ENCODE measurements around the gene NAT14. TPM values are rescaled to one million over a fixed set of nuclear protein-coding genes. Genes with fewer than 3 reads are reported as not detected.

The NAT14 gene
- total RNA-seq, 1 donor from 2014 or later = 81.1 TPM

GRCh38 chr19:55497763-55498162 is 12.8 kb downstream of the NAT14 start:
- no peak overlapping the region for H3K4me3 Mint-ChIP-seq
- H3K4me1 Mint-ChIP-seq = no peaks in the 10 kb centered on the region
- H3K36me3 Mint-ChIP-seq (ENCODE audit: low read depth) = no peaks in the 10 kb centered on the region
- no peaks in the 10 kb centered on the region for H3K9me3 Mint-ChIP-seq
- H3K27me3 Mint-ChIP-seq (ENCODE audit: low read depth) = peaks cover 3% of the 10 kb centered on the region
- TF ChIP-seq, protein P1, sequence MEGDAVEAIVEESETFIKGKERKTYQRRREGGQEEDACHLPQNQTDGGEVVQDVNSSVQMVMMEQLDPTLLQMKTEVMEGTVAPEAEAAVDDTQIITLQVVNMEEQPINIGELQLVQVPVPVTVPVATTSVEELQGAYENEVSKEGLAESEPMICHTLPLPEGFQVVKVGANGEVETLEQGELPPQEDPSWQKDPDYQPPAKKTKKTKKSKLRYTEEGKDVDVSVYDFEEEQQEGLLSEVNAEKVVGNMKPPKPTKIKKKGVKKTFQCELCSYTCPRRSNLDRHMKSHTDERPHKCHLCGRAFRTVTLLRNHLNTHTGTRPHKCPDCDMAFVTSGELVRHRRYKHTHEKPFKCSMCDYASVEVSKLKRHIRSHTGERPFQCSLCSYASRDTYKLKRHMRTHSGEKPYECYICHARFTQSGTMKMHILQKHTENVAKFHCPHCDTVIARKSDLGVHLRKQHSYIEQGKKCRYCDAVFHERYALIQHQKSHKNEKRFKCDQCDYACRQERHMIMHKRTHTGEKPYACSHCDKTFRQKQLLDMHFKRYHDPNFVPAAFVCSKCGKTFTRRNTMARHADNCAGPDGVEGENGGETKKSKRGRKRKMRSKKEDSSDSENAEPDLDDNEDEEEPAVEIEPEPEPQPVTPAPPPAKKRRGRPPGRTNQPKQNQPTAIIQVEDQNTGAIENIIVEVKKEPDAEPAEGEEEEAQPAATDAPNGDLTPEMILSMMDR (conservative IDR thresholded peaks at IDR 0.05) = no peak
- no peak for DNase-seq (ENCODE audit: low read depth, low spot score)
- H3K27ac Mint-ChIP-seq (ENCODE audit: unreplicated experiment) = no peak overlapping the region

DNA sequence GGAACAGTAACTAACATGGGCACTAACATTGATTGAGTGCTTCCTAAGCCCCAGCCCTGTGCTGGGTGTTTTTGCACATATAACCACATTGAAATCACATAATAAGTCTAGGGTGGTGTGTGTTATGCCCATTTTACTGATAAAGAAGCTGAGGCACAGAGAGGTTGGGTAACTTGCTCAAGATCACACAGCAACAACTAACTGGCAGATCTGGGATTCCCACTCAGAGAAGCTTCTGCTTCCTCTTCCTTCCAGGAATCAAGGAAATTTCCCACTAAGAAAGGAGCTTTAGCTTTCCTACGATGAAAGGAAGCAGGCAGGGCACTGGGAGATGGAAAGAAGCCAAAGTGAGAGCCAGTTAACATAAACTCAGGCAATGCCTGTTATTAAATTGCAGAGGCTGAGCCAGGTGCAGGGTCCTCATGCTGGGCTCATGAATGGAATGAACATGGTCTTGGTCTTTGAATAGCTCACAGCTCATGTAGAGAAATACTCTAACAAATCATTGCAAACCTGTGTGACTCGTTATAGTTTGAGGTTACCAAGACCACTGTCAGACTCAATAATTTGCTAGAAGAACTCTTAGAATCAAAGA is 13.4 kb downstream of the NAT14 start:
- Mint-ChIP-seq H3K27ac (ENCODE audit: unreplicated experiment) (no peak overlapping the region), H3K36me3 (ENCODE audit: low read depth) (no peaks in the 10 kb centered on the region), H3K4me1 (no peaks in the 10 kb centered on the region), H3K9me3 (no peaks in the 10 kb centered on the region), H3K4me3 (no peak overlapping the region), H3K27me3 (ENCODE audit: low read depth) (peaks cover 3% of the 10 kb centered on the region)
- TF ChIP-seq, protein P1 (conservative IDR thresholded peaks at IDR 0.05) = no peak
- no peak for DNase-seq (ENCODE audit: low read depth, low spot score)

- Mint-ChIP-seq H3K27me3 (ENCODE audit: low read depth) (peaks cover 6% of the 10 kb centered on the region), H3K9me3 (no peaks in the 10 kb centered on the region), H3K27ac (ENCODE audit: unreplicated experiment) (no peak overlapping the region), H3K36me3 (ENCODE audit: low read depth) (no peaks in the 10 kb centered on the region), H3K4me1 (peaks cover 4% of the 10 kb centered on the region), H3K4me3 (no peak overlapping the region)
- no peak for DNase-seq (ENCODE audit: low read depth, low spot score)
- TF ChIP-seq, protein P1 (conservative IDR thresholded peaks at IDR 0.05) = no peak
Measured at GRCh38 chr19:55500368-55500952, 15.5 kb downstream of the NAT14 start.

DNA sequence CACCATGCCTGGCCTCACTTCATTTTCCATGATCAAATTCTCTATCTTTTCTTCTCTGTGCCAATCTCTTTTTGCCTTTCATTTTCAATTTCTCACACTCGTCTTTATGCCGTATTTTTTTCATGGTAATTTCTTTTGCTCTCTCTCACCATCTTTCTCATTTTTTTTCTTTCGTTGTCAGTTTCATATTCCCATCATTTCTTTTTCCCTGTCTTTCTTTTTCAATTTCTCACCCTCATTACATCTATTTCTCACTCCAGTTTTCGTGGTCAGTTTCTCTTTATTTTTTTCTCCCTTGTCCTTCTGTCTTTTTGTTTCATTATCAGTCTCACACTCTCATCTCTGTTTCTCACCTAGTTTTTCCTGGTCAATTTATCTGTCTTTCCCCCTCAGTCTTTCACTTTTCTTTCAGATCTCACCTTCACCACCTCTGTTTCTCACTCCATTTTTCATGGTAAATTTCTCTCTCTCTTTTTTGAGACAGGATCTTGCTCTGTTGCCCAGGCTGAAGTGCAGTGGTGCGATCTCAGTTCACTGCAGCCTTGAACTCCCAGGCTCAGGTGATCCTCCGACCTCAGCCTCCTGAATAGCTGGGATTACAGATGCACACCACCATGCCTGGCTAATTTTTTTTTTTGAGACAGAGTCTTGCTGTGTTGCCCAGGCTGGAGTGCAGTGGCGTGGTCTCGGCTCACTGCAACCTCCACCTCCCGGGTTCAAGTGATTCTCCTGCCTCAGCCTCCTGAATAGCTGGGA is 17.4 kb downstream of the NAT14 start:
- Mint-ChIP-seq H3K36me3 (ENCODE audit: low read depth) (no peaks in the 10 kb centered on the region), H3K4me3 (no peak overlapping the region), H3K9me3 (no peaks in the 10 kb centered on the region), H3K27ac (ENCODE audit: unreplicated experiment) (no peak overlapping the region), H3K27me3 (ENCODE audit: low read depth) (peaks cover 6% of the 10 kb centered on the region), H3K4me1 (peaks cover 4% of the 10 kb centered on the region)
- TF ChIP-seq, protein P1 (conservative IDR thresholded peaks at IDR 0.05) = no peak
- no peak for DNase-seq (ENCODE audit: low read depth, low spot score)

DNA sequence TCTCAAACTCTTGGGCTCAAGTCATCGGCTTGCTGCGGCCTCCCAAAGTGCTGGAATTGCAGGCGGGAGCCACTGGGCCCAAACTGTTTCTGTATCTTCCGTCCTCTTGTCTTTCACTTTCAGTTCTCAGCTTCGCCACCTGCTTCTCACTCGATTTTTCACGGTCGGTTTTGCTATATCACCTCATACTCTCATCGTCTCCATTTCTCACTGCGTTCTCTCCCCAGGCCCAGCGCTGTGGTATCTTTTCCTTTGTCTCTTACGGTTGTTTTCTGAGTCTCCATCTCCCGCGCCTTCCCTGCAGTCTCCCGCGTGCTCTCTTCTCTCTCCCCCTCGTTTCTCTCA is 18.1 kb downstream of the NAT14 start:
- no peak overlapping the region for H3K27ac Mint-ChIP-seq (ENCODE audit: unreplicated experiment)
- TF ChIP-seq, protein P1 (conservative IDR thresholded peaks at IDR 0.05) = no peak
- H3K4me1 Mint-ChIP-seq = peaks cover 4% of the 10 kb centered on the region
- no peak overlapping the region for H3K4me3 Mint-ChIP-seq
- H3K36me3 Mint-ChIP-seq (ENCODE audit: low read depth) = no peaks in the 10 kb centered on the region
- peaks cover 8% of the 10 kb centered on the region for H3K27me3 Mint-ChIP-seq (ENCODE audit: low read depth)
- DNase-seq (ENCODE audit: low read depth, low spot score) = no peak
- no peaks in the 10 kb centered on the region for H3K9me3 Mint-ChIP-seq

Data from neural crest cell (in vitro differentiated cells).